ENCODE data around the gene GOLGB1. TPM values are rescaled to one million over a fixed set of nuclear protein-coding genes. Genes with fewer than 3 reads are reported as not detected.

The GOLGB1 gene
- total and polyA plus RNA-seq, 10 of the 15 experiments (the other 5 are each of a cell fraction or from before 2014, with no cell fraction given) = 7.4 to 34.5 (median 21.8) TPM

GRCh38 chr3:121626495-121626894, 123.0 kb downstream of the GOLGB1 start:
- ChIA-PET CTCF (no interaction called here), RAD21 (ENCODE audit: unreplicated experiment) (no interaction called here), POLR2A (no interaction called here), SMC1A (ENCODE audit: uncharacterized antibody, unreplicated experiment) (no interaction called here)
- no peaks in the 10 kb centered on the region; the same call in 1 of the 2 replicates for H3K4me1 ChIP-seq (ENCODE audit: control insufficient read depth, insufficient read depth, low read length)
- BruUV-seq (replicated peaks) = no TSS peak
- no peak overlapping the region for H3K27ac ChIP-seq (ENCODE audit: control insufficient read depth, insufficient read depth)
- no peaks in the 10 kb centered on the region for H3K27me3 ChIP-seq (replicated peaks in 1 of 2; ENCODE audit: control insufficient read depth in 2 of 2, insufficient read depth in 2 of 2, low read length in 1 of 2)
- WGBS (ENCODE audit: insufficient coverage, insufficient replicate concordance, low lambda C conversion rate, missing lambda C conversion rate) = 97% methylated on average over 4 of the region's 4 CpGs
- no peak overlapping the region for H3K4me2 ChIP-seq (ENCODE audit: control insufficient read depth, insufficient read depth)
- in situ Hi-C loops (cut with MboI) (no loop called here), intact Hi-C loops (cut with micrococcal nuclease; ENCODE audit: unreplicated experiment) (no loop called here)
- DNase-seq (ENCODE audit: low read depth, low spot score) = no peak
- no peak for FAIRE-seq
- no peak overlapping the region for H3K4me3 ChIP-seq
- no peak for ATAC-seq
- no peaks in the 10 kb centered on the region for H3K9me3 ChIP-seq (replicated peaks; ENCODE audit: control insufficient read depth, insufficient read depth, low read length)
- no peak overlapping the region for H2AFZ ChIP-seq (ENCODE audit: control insufficient read depth, low read depth, low read length)
- H3K36me3 ChIP-seq (ENCODE audit: control insufficient read depth in 2 of 2, insufficient read depth in 2 of 2, low read length in 1 of 2) = peaks cover 0 to 10% of the 10 kb centered on the region in 2 experiments; a peak in 2 of 4 replicates
- TF ChIP-seq SREBF2 (IDR thresholded peaks at IDR 0.05; ENCODE audit: low read length) (no peak), E2F8 (IDR thresholded peaks at IDR 0.05; ENCODE audit: low read depth, partially characterized antibody) (no peak), SUPT20H (IDR thresholded peaks at IDR 0.05; ENCODE audit: borderline replicate concordance, control insufficient read depth, low read depth, low read length) (no peak), IKZF2 (IDR thresholded peaks at IDR 0.05) (no peak), SPI1 (IDR thresholded peaks at IDR 0.05; ENCODE audit: borderline replicate concordance, insufficient read depth, low read depth, low read length) (no peak), CBX3 (IDR thresholded peaks at IDR 0.05; ENCODE audit: borderline replicate concordance, low read depth) (no peak), NFXL1 (IDR thresholded peaks at IDR 0.05; ENCODE audit: borderline replicate concordance) (no peak), STAT3 (IDR thresholded peaks at IDR 0.05; ENCODE audit: low read depth, low read length) (no peak), PKNOX1 (IDR thresholded peaks at IDR 0.05) (no peak), EZH2 (IDR thresholded peaks at IDR 0.05; ENCODE audit: borderline replicate concordance, control insufficient read depth, low read depth, low read length) (no peak), CTCF (IDR thresholded peaks at IDR 0.05 in 2 of 3, conservative IDR thresholded peaks at IDR 0.05 in 1 of 3; ENCODE audit: control insufficient read depth in 2 of 3, extremely low read depth in 1 of 3, insufficient read depth in 1 of 3, low read depth in 3 of 3, low read length in 3 of 3) (no peak), NFYB (IDR thresholded peaks at IDR 0.05; ENCODE audit: insufficient read depth, low read depth, low read length) (no peak), CHD4 (IDR thresholded peaks at IDR 0.05) (no peak), HCFC1 (IDR thresholded peaks at IDR 0.05; ENCODE audit: low read length) (no peak), ZNF207 (IDR thresholded peaks at IDR 0.05; ENCODE audit: borderline replicate concordance) (no peak), NR2C2 (IDR thresholded peaks at IDR 0.05; ENCODE audit: borderline replicate concordance, control insufficient read depth, insufficient read length, low read depth) (no peak), RAD21 (IDR thresholded peaks at IDR 0.05; ENCODE audit: insufficient read depth, low read depth, low read length) (no peak), RFX5 (IDR thresholded peaks at IDR 0.05; ENCODE audit: low read depth, low read length) (no peak), IRF5 (IDR thresholded peaks at IDR 0.05; ENCODE audit: borderline replicate concordance) (no peak)
- no peak overlapping the region for H3K9ac ChIP-seq (ENCODE audit: control insufficient read depth, insufficient read depth, low read length)
- no peaks in the 10 kb centered on the region for H3K79me2 ChIP-seq (ENCODE audit: control insufficient read depth, insufficient read depth, low read length)
- H4K20me1 ChIP-seq (ENCODE audit: control insufficient read depth, insufficient read depth) = no peaks in the 10 kb centered on the region

Measured in GM12878 (cell line).